Transverse colon (tissue), 4 donors: ENCODE results near the gene RAB17. TPM values are rescaled to one million over a fixed set of nuclear protein-coding genes. Genes with fewer than 3 reads are reported as not detected.

Source experiments
- DNase-seq: peaks from one replicate; pipeline ENCODE4 v3.0.0-alpha.2; 2019
- H3K27ac ChIP-seq, 4 donors: fragments of 200-600 bp; sonication (generic); 2 replicates each; pipeline ENCODE4 v1.5.1; 2016 to 2018; ENCODE audit warnings: inconsistent platforms in 4 of 4
- H3K27me3 ChIP-seq: fragments of 200-600 bp; sonication (generic); 2 replicates; pipeline ENCODE4 v1.5.1; 2017; ENCODE audit warnings: inconsistent platforms
- H3K36me3 ChIP-seq, 4 donors: fragments of 200-600 bp; sonication (generic); 2 replicates each; pipeline ENCODE4 v1.5.1; 2017 to 2019; ENCODE audit warnings: inconsistent platforms in 4 of 4
- H3K4me1 ChIP-seq, 4 donors: fragments of 200-600 bp; sonication (generic); 2 replicates each; pipeline ENCODE4 v1.5.1; 2017 to 2020; ENCODE audit warnings: inconsistent platforms in 4 of 4
- H3K4me3 ChIP-seq, 4 donors: fragments of 200-600 bp; sonication (generic); 1 replicate in 1 of 4; 2 replicates in 3 of 4; pipeline versions ENCODE4 v1.5.1 to v1.6.1; 2017 to 2019; ENCODE audit warnings: inconsistent platforms in 4 of 4
- H3K9me3 ChIP-seq, 2 donors: fragments of 200-600 bp; sonication (generic); 2 replicates each; pipeline ENCODE4 v1.5.1; 2017 to 2019; ENCODE audit warnings: inconsistent platforms in 2 of 2
- EP300 ChIP-seq: sonication (generic); formaldehyde crosslinking; IDR thresholded peaks from one replicate; pipeline ENCODE4 v1.6.1; 2017; ENCODE audit warnings: antibody characterized with exemption, low read depth
- POLR2A ChIP-seq: fragments of 450-650 bp; IDR thresholded peaks from one replicate; pipeline ENCODE4 v1.6.1; 2016; ENCODE audit warnings: antibody characterized with exemption, mild to moderate bottlenecking, moderate library complexity
- POLR2AphosphoS5 ChIP-seq, 3 donors: sonication (generic); formaldehyde crosslinking; IDR thresholded peaks; one replicate each; pipeline ENCODE4 v1.6.1; 2016; ENCODE audit warnings: antibody characterized with exemption in 3 of 3
- WGBS, 2 donors: methylation state at CpG; one replicate each; pipeline ENCODE4 v1.1.5; 2018; ENCODE audit warnings: low coverage in 1 of 2; 5-methylcytosine and 5-hydroxymethylcytosine counted together
- in situ Hi-C, 4 donors: fragments of 200-750 bp; cut with MboI; loops; one replicate each; pipeline versions ENCODE4 v1.15.0 to v1.15.1; 2017; ENCODE audit warnings: low sequenced_read_pairs in 3 of 4, low pct_ligation_motif_present in 1 of 4, low pct_unique_long_range_greater_than_20kb in 1 of 4
- intact Hi-C: fragments of 100-400 bp; cut with DNase I; formaldehyde crosslinking; loops from one replicate; pipeline ENCODE4 v1.15.1; 2023; ENCODE audit warnings: low total_unique reads
- total RNA-seq, 4 donors: library from RNA; depleted of rRNA; stranded (reverse); fragments of >200 nt; gene quantifications; one replicate each; pipeline ENCODE4 v1.1.0, GENCODE V29; 2016
- TF ChIP-seq, protein P1 (sequence below), 5 experiments: fragments of 200-600 bp in 3 of 5; fragments of 450-650 bp in 2 of 5; sonication (generic) in 3 of 5; IDR thresholded peaks; 1 replicate in 2 of 5; 2 replicates in 3 of 5; pipeline ENCODE4 v1.5.1; 2016 to 2017; ENCODE audit warnings: antibody characterized with exemption in 5 of 5, inconsistent platforms in 3 of 5, mild to moderate bottlenecking in 2 of 5, moderate library complexity in 1 of 5

The RAB17 gene
- total RNA-seq, 4 donors from 2014 or later: 25.1 to 104 (median 65.6) TPM

DNA sequence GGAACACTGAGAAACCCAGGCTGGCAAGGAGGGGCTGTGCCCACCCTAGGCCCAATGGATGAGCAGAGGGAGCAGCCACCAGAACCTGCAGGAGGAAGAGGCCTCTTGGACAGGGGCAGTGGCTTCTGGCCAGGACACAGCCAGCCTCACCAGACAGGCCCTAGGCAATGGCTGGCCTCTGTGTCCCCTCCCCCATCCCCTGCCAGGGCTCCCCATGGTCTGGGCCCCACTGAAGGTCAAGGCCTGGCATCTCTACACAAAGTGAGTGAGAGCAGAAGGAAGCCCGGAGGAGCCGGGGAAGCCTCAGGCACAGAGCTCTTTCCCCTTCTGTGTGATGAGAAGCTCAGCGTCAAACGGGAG is 17.8 kb downstream of the RAB17 start:
- in situ Hi-C loops: loop anchor here in 2 of 4 donors (5.0 to 25.0 kb wide), 2 partner anchors 60 to 410 kb away; no protein-coding TSS in a partner anchor
- TF ChIP-seq, protein P1, sequence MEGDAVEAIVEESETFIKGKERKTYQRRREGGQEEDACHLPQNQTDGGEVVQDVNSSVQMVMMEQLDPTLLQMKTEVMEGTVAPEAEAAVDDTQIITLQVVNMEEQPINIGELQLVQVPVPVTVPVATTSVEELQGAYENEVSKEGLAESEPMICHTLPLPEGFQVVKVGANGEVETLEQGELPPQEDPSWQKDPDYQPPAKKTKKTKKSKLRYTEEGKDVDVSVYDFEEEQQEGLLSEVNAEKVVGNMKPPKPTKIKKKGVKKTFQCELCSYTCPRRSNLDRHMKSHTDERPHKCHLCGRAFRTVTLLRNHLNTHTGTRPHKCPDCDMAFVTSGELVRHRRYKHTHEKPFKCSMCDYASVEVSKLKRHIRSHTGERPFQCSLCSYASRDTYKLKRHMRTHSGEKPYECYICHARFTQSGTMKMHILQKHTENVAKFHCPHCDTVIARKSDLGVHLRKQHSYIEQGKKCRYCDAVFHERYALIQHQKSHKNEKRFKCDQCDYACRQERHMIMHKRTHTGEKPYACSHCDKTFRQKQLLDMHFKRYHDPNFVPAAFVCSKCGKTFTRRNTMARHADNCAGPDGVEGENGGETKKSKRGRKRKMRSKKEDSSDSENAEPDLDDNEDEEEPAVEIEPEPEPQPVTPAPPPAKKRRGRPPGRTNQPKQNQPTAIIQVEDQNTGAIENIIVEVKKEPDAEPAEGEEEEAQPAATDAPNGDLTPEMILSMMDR (IDR thresholded peaks at IDR 0.05): no peak
- TF ChIP-seq POLR2A (no peak), EP300 (no peak), POLR2AphosphoS5 (IDR thresholded peaks at IDR 0.05) (no peak)
- H3K27me3 ChIP-seq: no peaks in the 10 kb centered on the region
- H3K4me1 ChIP-seq: peaks cover 0 to 12% (median 7%) of the 10 kb centered on the region in 4 donors
- H3K4me3 ChIP-seq: no peak overlapping the region
- no peak overlapping the region for H3K27ac ChIP-seq
- H3K36me3 ChIP-seq: no peaks in the 10 kb centered on the region
- intact Hi-C loops: loop anchor here (2.0 to 10.0 kb wide), 3 partner anchors 60 to 478 kb away; no protein-coding TSS in a partner anchor
- WGBS, 2 donors: 85% methylated on average over 4 of the region's 4 CpGs; no CpG with 5 or more reads in 1 of the 2 donors
- no peaks in the 10 kb centered on the region for H3K9me3 ChIP-seq
- no peak for DNase-seq

DNA sequence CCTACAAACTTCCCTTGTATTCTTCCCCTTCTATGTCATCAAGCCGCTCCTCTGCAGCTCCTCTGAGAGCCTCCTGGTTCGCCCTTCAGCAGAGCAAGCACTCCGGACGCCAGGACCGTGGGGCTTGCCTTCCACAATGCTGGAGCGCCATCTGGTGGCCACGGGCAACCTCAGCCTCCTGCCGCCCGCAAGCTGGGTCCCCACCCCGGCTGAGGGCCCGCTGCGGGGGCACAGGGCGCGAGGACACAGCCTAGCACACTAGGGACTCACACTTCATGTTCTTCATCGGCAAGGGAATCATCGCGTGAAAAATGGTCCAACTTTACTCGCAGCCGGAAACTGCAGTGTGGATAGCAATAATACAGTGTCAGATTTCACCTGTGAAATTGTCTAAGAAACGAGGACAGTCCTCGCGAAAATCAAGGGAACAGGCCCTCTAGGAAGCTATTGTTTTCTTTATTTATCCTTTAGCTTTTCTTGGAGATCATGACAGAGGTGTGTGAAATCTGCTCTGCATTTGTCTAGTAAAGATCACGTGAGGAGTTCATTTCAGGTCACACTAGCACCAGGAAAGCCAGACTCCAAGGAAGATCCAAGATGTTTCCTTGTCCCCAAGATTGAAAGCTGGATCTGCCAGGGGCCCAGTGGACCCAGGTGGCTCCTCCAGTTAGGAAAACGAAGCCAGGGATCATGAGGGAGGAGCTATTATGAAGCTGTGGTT is 18.4 kb downstream of the RAB17 start:
- peaks cover 0 to 12% (median 7%) of the 10 kb centered on the region in 4 donors for H3K4me1 ChIP-seq
- in situ Hi-C loops (loop anchor here in 2 of 4 donors (5.0 to 25.0 kb wide), 2 partner anchors 60 to 410 kb away; no protein-coding TSS in a partner anchor), intact Hi-C loops (loop anchor here (2.0 to 10.0 kb wide), 3 partner anchors 59 to 477 kb away; no protein-coding TSS in a partner anchor)
- DNase-seq: peak; percentile 92
- no peaks in the 10 kb centered on the region for H3K27me3 ChIP-seq
- H3K36me3 ChIP-seq: no peaks in the 10 kb centered on the region
- WGBS, 2 donors: 7 to 18% methylated on average over 4 to 24 of the region's 24 CpGs
- TF ChIP-seq POLR2AphosphoS5 (IDR thresholded peaks at IDR 0.05) (no peak), POLR2A (no peak), EP300 (no peak)
- TF ChIP-seq, protein P1 (IDR thresholded peaks at IDR 0.05): peak; percentile 98 to 99 (median 98)
- H3K4me3 ChIP-seq: peak overlapping the region in 1 of 4 donors; percentile 14
- H3K9me3 ChIP-seq: no peaks in the 10 kb centered on the region
- H3K27ac ChIP-seq: no peak overlapping the region

DNA sequence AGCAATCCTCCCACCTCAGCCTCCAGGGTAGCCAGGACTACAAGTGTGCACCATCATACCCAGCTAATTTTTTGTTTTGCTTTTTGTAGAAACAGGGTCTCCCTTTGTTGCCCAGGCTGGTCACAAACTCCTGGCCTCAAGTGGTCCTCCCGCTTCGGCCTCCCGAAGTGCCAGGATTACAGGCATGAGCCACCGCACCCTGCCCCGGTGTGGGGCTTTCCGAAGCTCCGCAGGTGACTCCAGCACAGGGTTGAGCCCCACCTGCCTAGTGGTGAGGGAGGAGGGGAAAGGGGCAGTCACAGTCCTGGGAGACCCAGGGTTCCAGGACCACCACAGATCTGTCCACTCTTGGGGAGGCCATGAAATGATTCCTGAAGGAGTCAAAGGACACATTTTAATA is 19.0 kb downstream of the RAB17 start:
- in situ Hi-C loops: loop anchor here in 2 of 4 donors (5.0 to 25.0 kb wide), 2 partner anchors 59 to 409 kb away; no protein-coding TSS in a partner anchor
- intact Hi-C loops: loop anchor here (10.0 kb wide), 2 partner anchors 447 to 477 kb away; no protein-coding TSS in a partner anchor
- H3K9me3 ChIP-seq: no peaks in the 10 kb centered on the region
- TF ChIP-seq EP300 (no peak), POLR2AphosphoS5 (IDR thresholded peaks at IDR 0.05) (no peak), POLR2A (no peak)
- TF ChIP-seq, protein P1 (IDR thresholded peaks at IDR 0.05): no peak
- WGBS, 2 donors: 94% methylated on average over 7 of the region's 7 CpGs; no CpG with 5 or more reads in 1 of the 2 donors
- H3K4me1 ChIP-seq: peaks cover 0 to 12% (median 7%) of the 10 kb centered on the region in 4 donors
- no peak overlapping the region for H3K27ac ChIP-seq
- H3K27me3 ChIP-seq: no peaks in the 10 kb centered on the region
- no peak overlapping the region for H3K4me3 ChIP-seq
- DNase-seq: no peak
- H3K36me3 ChIP-seq: no peaks in the 10 kb centered on the region

DNA sequence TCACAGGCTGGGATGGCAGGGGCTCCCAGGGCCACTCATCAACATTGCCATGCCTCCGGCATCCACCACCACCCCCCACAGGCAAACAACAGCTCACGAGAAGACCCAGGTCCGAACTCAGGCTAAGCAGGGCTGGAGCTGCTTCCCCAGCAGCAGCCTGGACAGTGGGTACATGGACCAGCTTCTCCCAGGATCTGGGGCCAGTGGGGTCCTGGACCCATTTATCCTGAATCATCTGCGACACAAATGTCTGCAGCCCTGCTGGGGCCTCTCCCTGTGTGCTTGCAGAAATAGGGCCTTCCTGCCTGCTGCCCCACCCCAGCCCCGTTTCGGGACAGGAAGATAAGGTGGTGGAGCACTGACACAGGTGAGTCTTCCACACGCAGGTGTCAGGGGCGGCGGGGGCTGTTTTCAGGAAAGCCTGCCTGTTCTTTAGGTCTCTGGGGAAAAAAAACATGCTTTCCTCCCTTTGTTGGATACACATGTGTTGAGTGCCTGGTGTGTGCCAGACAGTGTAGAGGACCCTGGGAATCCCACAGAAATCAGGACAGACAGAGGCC is 19.7 kb downstream of the RAB17 start:
- H3K27me3 ChIP-seq: no peaks in the 10 kb centered on the region
- TF ChIP-seq POLR2A (no peak), POLR2AphosphoS5 (IDR thresholded peaks at IDR 0.05) (no peak), EP300 (no peak)
- TF ChIP-seq, protein P1 (IDR thresholded peaks at IDR 0.05): no peak
- intact Hi-C loops: loop anchor here (10.0 kb wide), 2 partner anchors 446 to 476 kb away; no protein-coding TSS in a partner anchor
- H3K4me3 ChIP-seq: no peak overlapping the region
- no peak for DNase-seq
- in situ Hi-C loops: loop anchor here in 2 of 4 donors (5.0 to 25.0 kb wide), 2 partner anchors 59 to 409 kb away; no protein-coding TSS in a partner anchor
- H3K9me3 ChIP-seq: no peaks in the 10 kb centered on the region
- 89% methylated on average over 9 of the region's 9 CpGs; no CpG with 5 or more reads in 1 of the 2 donors for WGBS, 2 donors
- no peaks in the 10 kb centered on the region for H3K36me3 ChIP-seq
- no peak overlapping the region for H3K27ac ChIP-seq
- H3K4me1 ChIP-seq: peaks cover 0 to 12% (median 7%) of the 10 kb centered on the region in 4 donors
